Fibroblast of mammary gland (primary cell): ENCODE data around the gene FAM98C.

Source experiments
- DNase-seq: peaks from one replicate; pipeline ENCODE4 v3.0.0-alpha.2; 2010; ENCODE audit warnings: low read depth
- H3K4me3 ChIP-seq: 2 replicates; pipeline ENCODE4 v1.5.1; 2011; ENCODE audit warnings: low read depth, mild to moderate bottlenecking, low read length, moderate library complexity; ENCODE audit not compliant: control insufficient read depth
- TF ChIP-seq, protein P1 (sequence below): conservative IDR thresholded peaks from 2 replicates; pipeline ENCODE4 v1.5.1; 2011; ENCODE audit warnings: low read depth, low read length, inconsistent platforms; ENCODE audit not compliant: control insufficient read depth, insufficient read depth

Gene FAM98C

DNA sequence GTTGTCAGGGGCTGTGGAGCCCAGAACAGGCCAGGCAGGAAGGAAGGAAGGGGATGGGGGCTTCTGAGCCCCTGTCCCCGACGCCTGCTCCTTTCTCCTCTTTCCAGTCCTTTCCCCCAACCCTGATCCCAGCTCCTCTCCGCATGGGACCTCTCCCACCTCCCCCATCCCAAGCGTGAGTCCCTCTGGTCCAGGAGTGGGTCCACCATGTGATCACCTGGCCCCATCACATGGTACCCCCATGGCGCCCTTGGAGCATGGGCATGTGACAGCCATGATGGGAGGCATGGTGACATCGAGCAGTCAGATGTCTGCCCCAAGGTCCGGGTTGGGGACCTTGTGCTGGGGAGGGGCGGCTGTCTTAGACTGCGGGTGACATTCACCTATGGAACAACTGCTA is 39.8 kb downstream of the FAM98C start:
- H3K4me3 ChIP-seq = no peak overlapping the region
- no peak for DNase-seq
- TF ChIP-seq, protein P1, sequence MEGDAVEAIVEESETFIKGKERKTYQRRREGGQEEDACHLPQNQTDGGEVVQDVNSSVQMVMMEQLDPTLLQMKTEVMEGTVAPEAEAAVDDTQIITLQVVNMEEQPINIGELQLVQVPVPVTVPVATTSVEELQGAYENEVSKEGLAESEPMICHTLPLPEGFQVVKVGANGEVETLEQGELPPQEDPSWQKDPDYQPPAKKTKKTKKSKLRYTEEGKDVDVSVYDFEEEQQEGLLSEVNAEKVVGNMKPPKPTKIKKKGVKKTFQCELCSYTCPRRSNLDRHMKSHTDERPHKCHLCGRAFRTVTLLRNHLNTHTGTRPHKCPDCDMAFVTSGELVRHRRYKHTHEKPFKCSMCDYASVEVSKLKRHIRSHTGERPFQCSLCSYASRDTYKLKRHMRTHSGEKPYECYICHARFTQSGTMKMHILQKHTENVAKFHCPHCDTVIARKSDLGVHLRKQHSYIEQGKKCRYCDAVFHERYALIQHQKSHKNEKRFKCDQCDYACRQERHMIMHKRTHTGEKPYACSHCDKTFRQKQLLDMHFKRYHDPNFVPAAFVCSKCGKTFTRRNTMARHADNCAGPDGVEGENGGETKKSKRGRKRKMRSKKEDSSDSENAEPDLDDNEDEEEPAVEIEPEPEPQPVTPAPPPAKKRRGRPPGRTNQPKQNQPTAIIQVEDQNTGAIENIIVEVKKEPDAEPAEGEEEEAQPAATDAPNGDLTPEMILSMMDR = no peak

DNA sequence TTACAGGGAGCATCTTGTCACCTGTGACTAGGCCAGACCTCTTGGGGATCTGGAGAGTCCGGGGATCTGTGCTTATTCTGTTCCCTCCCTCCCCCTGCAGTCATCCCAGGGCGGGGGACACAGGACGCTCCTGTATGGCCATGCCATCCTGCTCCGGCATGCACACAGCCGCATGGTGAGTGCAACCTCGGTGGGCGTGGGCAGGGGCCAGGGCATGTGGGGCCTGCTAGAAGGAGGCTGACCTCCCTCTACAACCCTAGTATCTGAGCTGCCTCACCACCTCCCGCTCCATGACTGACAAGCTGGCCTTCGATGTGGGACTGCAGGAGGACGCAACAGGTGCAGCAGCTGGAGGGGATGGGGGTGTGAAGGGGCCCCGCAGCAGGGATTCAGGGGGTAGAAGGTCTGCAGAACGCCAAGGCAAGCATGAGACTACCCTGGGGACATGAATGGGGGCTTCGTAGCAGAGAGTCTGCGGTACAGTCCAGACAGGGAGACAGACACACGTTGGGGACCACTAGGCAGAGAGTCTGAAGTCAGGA is 40.6 kb downstream of the FAM98C start:
- DNase-seq = no peak
- no peak overlapping the region for H3K4me3 ChIP-seq
- TF ChIP-seq, protein P1 = no peak

DNA sequence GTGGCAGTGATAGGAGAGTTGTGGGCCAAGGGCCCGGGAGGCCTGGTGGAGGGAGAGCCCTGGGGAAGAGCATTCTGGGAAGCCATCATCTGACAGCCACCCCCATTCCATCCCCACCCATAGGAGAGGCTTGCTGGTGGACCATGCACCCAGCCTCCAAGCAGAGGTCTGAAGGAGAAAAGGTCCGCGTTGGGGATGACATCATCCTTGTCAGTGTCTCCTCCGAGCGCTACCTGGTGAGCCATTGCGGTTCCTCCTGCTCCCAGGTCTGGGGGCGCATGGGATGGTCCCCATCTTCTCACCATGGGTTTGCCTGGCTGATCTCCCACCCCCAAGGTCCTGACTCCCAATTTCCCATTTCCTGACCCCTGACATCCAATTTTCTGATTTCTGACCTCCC is 41.1 kb downstream of the FAM98C start:
- TF ChIP-seq, protein P1 = no peak

DNA sequence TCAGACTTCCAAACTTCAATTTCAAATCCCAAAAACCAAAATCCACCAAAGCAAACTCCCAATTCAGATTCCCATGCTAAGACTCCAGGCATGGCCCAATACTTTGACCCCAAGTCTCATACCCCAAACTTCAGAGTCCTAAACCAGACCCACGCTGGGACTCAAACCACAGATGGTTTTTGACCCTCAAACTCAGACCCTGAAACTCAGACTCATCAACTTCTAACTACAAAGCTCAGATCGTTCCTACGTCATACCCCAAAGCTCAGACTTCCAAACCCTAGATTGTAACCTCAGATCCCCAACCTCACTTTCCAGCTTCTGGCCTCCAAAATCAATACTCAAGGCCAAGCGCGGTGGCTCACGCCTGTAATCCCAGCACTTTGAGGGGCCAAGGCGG is 42.5 kb downstream of the FAM98C start:
- no peak for DNase-seq

More for the DNA sequence above, 41.1 kb downstream of the FAM98C start:
- H3K4me3 ChIP-seq = no peak overlapping the region
- no peak for DNase-seq

DNA sequence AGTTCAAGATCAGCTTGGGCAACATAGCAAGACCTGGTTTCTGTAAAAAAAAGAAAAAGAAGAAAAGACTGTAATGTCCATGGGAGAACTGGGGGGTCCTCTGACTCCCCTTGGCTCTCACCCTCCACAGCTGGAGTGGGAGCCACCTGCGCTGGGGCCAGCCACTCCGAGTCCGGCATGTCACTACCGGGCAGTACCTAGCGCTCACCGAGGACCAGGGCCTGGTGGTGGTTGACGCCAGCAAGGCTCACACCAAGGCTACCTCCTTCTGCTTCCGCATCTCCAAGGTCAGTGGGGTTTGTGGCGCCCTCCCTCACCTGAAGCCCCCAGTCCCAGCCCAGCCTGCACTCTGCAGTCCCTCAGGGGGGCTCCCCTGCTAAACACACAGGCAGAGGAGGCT is 45.3 kb downstream of the FAM98C start:
- H3K4me3 ChIP-seq = no peak overlapping the region
- TF ChIP-seq, protein P1 = no peak
- DNase-seq = no peak

More for the DNA sequence above, 42.5 kb downstream of the FAM98C start:
- TF ChIP-seq, protein P1 = no peak
- no peak overlapping the region for H3K4me3 ChIP-seq

DNA sequence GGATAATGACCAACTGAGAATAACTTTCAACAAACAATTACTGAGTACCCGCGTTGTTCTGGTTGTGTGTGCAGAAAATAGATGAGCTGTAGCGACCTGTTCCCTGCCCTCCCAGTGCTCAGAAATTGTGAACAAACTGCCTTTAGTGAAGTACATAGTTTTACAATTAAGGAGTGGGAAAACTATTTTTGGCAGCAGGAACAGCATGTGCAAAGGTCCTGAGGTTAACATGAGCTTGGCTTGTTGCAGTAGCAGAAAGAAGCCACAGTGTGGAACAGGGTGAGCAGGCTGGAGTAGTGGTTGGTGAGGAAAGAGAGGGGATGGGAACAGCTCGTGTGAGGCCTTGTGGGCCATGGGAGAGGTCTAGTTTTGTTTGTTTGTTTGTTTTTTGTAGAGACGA is 46.6 kb downstream of the FAM98C start:
- TF ChIP-seq, protein P1 = no peak
- no peak overlapping the region for H3K4me3 ChIP-seq
- no peak for DNase-seq

DNA sequence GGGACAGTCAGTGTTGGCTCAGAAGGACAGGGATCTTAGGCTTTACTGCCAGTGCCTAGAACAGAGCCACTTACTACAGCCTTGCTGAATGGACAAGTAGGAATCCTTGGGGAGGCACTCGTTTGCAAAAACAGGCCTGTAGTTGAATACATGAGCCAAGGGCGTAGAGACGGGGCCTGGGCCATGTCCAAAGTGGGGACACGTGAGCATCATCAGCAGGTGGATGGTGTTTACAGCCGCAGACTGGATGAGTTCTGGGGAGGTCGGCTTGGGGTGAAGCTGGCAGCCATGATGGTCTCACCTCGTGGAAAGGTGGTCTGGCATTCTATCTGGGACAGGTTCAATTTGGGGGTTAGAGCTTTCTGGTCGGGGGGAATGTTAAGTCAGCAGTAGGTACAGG is 48.1 kb downstream of the FAM98C start:
- no peak for DNase-seq
- H3K4me3 ChIP-seq = no peak overlapping the region

More for the DNA sequence above, 48.1 kb downstream of the FAM98C start:
- TF ChIP-seq, protein P1 = no peak
